ENCODE results near the gene CNPY2.

Gene CNPY2

DNA sequence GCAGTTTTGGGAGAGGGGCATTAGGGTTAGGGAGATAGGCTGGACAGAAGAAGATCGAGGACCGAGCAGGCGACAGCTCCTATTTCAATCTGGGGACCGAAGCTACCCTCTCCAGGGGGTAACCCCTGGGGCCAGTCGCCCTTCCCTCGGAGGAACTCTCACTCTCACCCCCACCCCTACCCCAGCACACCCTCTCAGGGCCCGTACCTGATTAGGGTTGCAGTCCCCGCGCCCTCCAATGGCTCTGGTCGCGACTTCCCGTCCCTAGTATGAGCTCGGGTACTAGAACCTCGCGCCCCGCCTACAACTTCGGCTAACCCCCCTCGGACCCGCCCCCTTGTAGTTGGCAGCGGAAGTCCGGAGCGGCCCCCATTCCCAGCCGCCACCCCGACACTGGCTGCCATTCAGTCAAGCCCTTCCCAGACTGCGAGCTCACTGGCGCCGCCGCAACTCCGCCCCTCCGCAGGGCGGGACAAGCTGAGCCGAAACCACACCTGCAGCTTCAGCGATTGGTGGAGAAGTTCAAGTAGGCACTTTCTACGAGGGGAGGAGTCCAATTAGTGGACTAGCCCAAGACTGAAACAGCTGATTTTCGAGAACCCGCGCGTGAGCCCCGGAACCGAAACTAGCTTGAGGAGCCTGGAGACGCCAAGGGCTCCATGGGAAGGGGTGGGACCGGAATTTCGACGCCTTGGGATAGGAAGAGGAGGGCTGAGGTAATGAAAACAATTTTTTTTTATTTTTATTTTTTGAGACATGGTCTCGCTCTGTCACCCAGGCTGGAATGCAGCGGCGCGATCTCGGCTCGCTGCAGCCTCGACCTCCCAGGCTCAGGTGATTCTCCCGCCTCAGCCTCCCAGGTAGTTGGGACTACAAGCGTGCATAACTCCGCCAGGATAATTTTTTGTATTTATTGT, 44.3 kb upstream of the CNPY2 start, which contains the start of gene STAT2:
STAT2 (minus strand) TSS at position 257 of the 917 bp plus-strand sequence. CDS start 3,536 bp downstream, outside the sequence.
- Histone ChIP-seq H3K79me2 (ENCODE audit: insufficient read depth, low read length) (peaks cover 21% of the 10 kb centered on the region), H3K36me3 (ENCODE audit: insufficient read depth, low read length) (peaks cover 13% of the 10 kb centered on the region), H3K9me3 (ENCODE audit: insufficient read depth, low read length, severe bottlenecking) (no peaks in the 10 kb centered on the region), H2AFZ (ENCODE audit: low read depth, low read length) (peak within 1 kb of the TSS; percentile 73), H3K9ac (ENCODE audit: low read depth, low read length) (peak within 1 kb of the TSS; percentile 70), H3K4me1 (ENCODE audit: insufficient read depth, low read length) (peaks cover 27% of the 10 kb centered on the region), H4K20me1 (ENCODE audit: insufficient read depth, low read length) (no peaks in the 10 kb centered on the region), H3K27me3 (ENCODE audit: insufficient read depth, low read length, poor library complexity) (no peaks in the 10 kb centered on the region), H3K27ac (ENCODE audit: low read length) (peak within 1 kb of the TSS; percentile 77), H3K4me3 (ENCODE audit: low read depth in 1 of 2, low read length in 2 of 2) (peak within 1 kb of the TSS; percentile 72 to 77), H3K4me2 (ENCODE audit: insufficient read depth, low read length) (peak within 1 kb of the TSS; percentile 82)
- TF ChIP-seq, protein P1, sequence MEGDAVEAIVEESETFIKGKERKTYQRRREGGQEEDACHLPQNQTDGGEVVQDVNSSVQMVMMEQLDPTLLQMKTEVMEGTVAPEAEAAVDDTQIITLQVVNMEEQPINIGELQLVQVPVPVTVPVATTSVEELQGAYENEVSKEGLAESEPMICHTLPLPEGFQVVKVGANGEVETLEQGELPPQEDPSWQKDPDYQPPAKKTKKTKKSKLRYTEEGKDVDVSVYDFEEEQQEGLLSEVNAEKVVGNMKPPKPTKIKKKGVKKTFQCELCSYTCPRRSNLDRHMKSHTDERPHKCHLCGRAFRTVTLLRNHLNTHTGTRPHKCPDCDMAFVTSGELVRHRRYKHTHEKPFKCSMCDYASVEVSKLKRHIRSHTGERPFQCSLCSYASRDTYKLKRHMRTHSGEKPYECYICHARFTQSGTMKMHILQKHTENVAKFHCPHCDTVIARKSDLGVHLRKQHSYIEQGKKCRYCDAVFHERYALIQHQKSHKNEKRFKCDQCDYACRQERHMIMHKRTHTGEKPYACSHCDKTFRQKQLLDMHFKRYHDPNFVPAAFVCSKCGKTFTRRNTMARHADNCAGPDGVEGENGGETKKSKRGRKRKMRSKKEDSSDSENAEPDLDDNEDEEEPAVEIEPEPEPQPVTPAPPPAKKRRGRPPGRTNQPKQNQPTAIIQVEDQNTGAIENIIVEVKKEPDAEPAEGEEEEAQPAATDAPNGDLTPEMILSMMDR (IDR thresholded peaks at IDR 0.05; ENCODE audit: borderline replicate concordance, extremely low read depth, low read length, poor library complexity, severe bottlenecking) = no peak
- TF ChIP-seq EZH2 (IDR thresholded peaks at IDR 0.05; ENCODE audit: borderline replicate concordance, low read depth, low read length, severe bottlenecking) = no peak
- peak; percentile 100 for DNase-seq
- peak; percentile 94 for ATAC-seq (ENCODE audit: insufficient read depth, low read depth)

DNA sequence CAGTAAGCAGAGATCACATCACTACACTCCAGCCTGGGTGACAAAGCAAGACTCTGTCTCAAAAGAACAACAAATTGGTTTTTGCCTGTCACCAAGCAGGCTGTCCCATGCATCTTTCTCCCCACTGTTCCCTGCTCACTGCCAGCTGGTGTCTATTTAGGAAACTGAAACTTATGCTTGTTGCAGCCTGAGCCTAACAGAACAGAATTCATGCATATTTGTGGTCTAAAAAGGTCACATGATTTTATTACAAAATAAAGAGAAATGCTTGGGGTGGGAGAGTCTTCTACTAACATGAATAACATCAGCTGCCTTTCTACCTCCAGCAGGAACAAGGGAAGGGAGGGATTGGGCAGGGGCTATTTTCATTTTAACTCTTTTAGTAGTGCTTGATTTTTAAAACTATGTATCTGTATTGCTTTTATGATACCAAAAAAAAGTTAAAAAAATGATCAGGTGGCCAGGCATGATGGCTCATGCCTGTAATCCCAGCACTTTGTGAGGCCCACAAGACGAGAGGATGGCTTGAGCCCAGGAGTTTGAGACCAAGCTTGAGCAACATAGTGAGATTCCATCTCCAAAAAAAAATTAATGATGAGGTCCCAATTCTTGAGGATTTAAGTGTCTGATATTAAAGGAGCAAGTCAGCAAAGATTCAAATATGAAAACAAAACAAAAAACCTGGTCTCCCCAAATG, 43.2 kb upstream of the CNPY2 start:
- H4K20me1 ChIP-seq (ENCODE audit: insufficient read depth, low read length) = no peaks in the 10 kb centered on the region
- H3K36me3 ChIP-seq (ENCODE audit: insufficient read depth, low read length) = peaks cover 23% of the 10 kb centered on the region
- peak overlapping the region; percentile 77 for H3K27ac ChIP-seq (ENCODE audit: low read length)
- peak overlapping the region; percentile 82 for H3K4me2 ChIP-seq (ENCODE audit: insufficient read depth, low read length)
- no peaks in the 10 kb centered on the region for H3K9me3 ChIP-seq (ENCODE audit: insufficient read depth, low read length, severe bottlenecking)
- H2AFZ ChIP-seq (ENCODE audit: low read depth, low read length) = peak overlapping the region; percentile 73
- H3K4me3 ChIP-seq (ENCODE audit: low read depth in 1 of 2, low read length in 2 of 2) = peak overlapping the region; percentile 72 to 77
- H3K4me1 ChIP-seq (ENCODE audit: insufficient read depth, low read length) = peaks cover 27% of the 10 kb centered on the region
- TF ChIP-seq EZH2 (IDR thresholded peaks at IDR 0.05; ENCODE audit: borderline replicate concordance, low read depth, low read length, severe bottlenecking) = no peak
- TF ChIP-seq, protein P1 (IDR thresholded peaks at IDR 0.05; ENCODE audit: borderline replicate concordance, extremely low read depth, low read length, poor library complexity, severe bottlenecking) = no peak
- no peak for DNase-seq
- no peaks in the 10 kb centered on the region for H3K27me3 ChIP-seq (ENCODE audit: insufficient read depth, low read length, poor library complexity)
- H3K79me2 ChIP-seq (ENCODE audit: insufficient read depth, low read length) = peaks cover 21% of the 10 kb centered on the region
- H3K9ac ChIP-seq (ENCODE audit: low read depth, low read length) = peak overlapping the region; percentile 70
- ATAC-seq (ENCODE audit: insufficient read depth, low read depth) = no peak

DNA sequence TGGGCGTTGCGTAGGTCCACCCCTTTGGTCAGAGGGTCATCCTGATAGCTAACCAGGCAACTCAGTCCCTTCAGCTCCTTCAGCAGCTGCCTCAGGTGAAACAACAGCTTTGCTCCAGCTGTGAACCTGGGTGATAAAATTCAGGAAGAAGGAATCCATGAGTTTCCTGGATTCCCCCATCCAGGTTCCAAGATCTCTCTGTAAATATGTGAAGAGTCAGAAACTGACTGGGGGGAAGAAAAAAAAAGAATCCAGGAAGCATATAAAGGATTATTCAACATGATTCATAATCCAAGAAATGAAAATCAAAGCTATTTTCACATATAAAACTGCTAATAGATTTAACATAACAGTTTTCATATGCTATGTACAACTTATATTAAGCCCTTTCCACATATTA, 35.5 kb upstream of the CNPY2 start:
- no peak for ATAC-seq (ENCODE audit: insufficient read depth, low read depth)
- no peak overlapping the region for H3K27ac ChIP-seq (ENCODE audit: low read length)
- H4K20me1 ChIP-seq (ENCODE audit: insufficient read depth, low read length) = no peaks in the 10 kb centered on the region
- no peak overlapping the region for H2AFZ ChIP-seq (ENCODE audit: low read depth, low read length)
- H3K36me3 ChIP-seq (ENCODE audit: insufficient read depth, low read length) = peaks cover 76% of the 10 kb centered on the region
- H3K4me1 ChIP-seq (ENCODE audit: insufficient read depth, low read length) = no peaks in the 10 kb centered on the region
- H3K4me3 ChIP-seq (ENCODE audit: low read depth in 1 of 2, low read length in 2 of 2) = no peak overlapping the region
- H3K9ac ChIP-seq (ENCODE audit: low read depth, low read length) = no peak overlapping the region
- H3K79me2 ChIP-seq (ENCODE audit: insufficient read depth, low read length) = no peaks in the 10 kb centered on the region
- H3K9me3 ChIP-seq (ENCODE audit: insufficient read depth, low read length, severe bottlenecking) = no peaks in the 10 kb centered on the region
- TF ChIP-seq, protein P1 (IDR thresholded peaks at IDR 0.05; ENCODE audit: borderline replicate concordance, extremely low read depth, low read length, poor library complexity, severe bottlenecking) = no peak
- no peak for TF ChIP-seq EZH2 (IDR thresholded peaks at IDR 0.05; ENCODE audit: borderline replicate concordance, low read depth, low read length, severe bottlenecking)
- DNase-seq = no peak
- no peak overlapping the region for H3K4me2 ChIP-seq (ENCODE audit: insufficient read depth, low read length)
- no peaks in the 10 kb centered on the region for H3K27me3 ChIP-seq (ENCODE audit: insufficient read depth, low read length, poor library complexity)

Data from DND-41 (cell line).